ENCODE data around the gene SCRN3. TPM values are rescaled to one million over a fixed set of nuclear protein-coding genes. Genes with fewer than 3 reads are reported as not detected.
"Not testable (repeated sequence)": the region's sequence is repeated elsewhere in the genome, so short reads cannot be mapped to it uniquely, and the experiment has no call there.

The SCRN3 gene
- total RNA-seq, 1 donor from 2014 or later: 31.0 TPM

GRCh38 chr2:174383796-174384195, 11.7 kb upstream of the SCRN3 start:
- Histone ChIP-seq H2AFZ (replicated peaks) (no peak overlapping the region), H4K20me1 (ENCODE audit: low read depth) (peaks cover 5% of the 10 kb centered on the region), H3K27me3 (no peaks in the 10 kb centered on the region), H3K4me3 (no peak overlapping the region), H3K9me3 (ENCODE audit: low read depth) (no peaks in the 10 kb centered on the region), H3K36me3 (peaks cover 11% of the 10 kb centered on the region), H3K79me2 (ENCODE audit: low read depth) (no peaks in the 10 kb centered on the region), H3K4me1 (no peaks in the 10 kb centered on the region), H3K4me2 (no peak overlapping the region), H3K9ac (no peak overlapping the region), H3F3A (ENCODE audit: low read depth) (peaks cover 2% of the 10 kb centered on the region), H3K27ac (no peak overlapping the region)
- Mint-ChIP-seq H3K4me3 (no peak overlapping the region), H3K27me3 (ENCODE audit: insufficient read depth, low read depth) (no peaks in the 10 kb centered on the region), H3K9me3 (no peaks in the 10 kb centered on the region), H3K4me1 (no peaks in the 10 kb centered on the region), H3K27ac (no peak overlapping the region), H3K36me3 (peaks cover 8% of the 10 kb centered on the region)
- DNase-seq (ENCODE audit: low spot score): no peak
- TF ChIP-seq EZH2phosphoT487 (IDR thresholded peaks at IDR 0.05) (no peak), EZH2 (IDR thresholded peaks at IDR 0.05) (no peak), CTCF (IDR thresholded peaks at IDR 0.05) (no peak)

- Histone ChIP-seq H3K9me3 (ENCODE audit: low read depth) (no peaks in the 10 kb centered on the region), H3K79me2 (ENCODE audit: low read depth) (no peaks in the 10 kb centered on the region), H3K36me3 (peaks cover 8% of the 10 kb centered on the region), H3K4me1 (no peaks in the 10 kb centered on the region), H3K4me3 (no peak overlapping the region), H3K27me3 (no peaks in the 10 kb centered on the region), H3K27ac (no peak overlapping the region), H2AFZ (replicated peaks) (no peak overlapping the region), H3K4me2 (no peak overlapping the region), H3F3A (ENCODE audit: low read depth) (peaks cover 2% of the 10 kb centered on the region), H3K9ac (no peak overlapping the region), H4K20me1 (ENCODE audit: low read depth) (peaks cover 14% of the 10 kb centered on the region)
- H3K27me3 Mint-ChIP-seq (ENCODE audit: insufficient read depth, low read depth): no peaks in the 10 kb centered on the region
- H3K36me3 Mint-ChIP-seq: peaks cover 14% of the 10 kb centered on the region
- H3K27ac Mint-ChIP-seq: no peak overlapping the region
- no peaks in the 10 kb centered on the region for H3K4me1 Mint-ChIP-seq
- no peak overlapping the region for H3K4me3 Mint-ChIP-seq
- no peaks in the 10 kb centered on the region for H3K9me3 Mint-ChIP-seq
- no peak for TF ChIP-seq EZH2phosphoT487 (IDR thresholded peaks at IDR 0.05)
- TF ChIP-seq EZH2 (IDR thresholded peaks at IDR 0.05): no peak
- TF ChIP-seq CTCF (IDR thresholded peaks at IDR 0.05): no peak
- no peak for DNase-seq (ENCODE audit: low spot score)
Observed at GRCh38 chr2:174385201-174385600, 10.3 kb upstream of the SCRN3 start.

- peaks cover 18% of the 10 kb centered on the region for H3K36me3 Mint-ChIP-seq
- H3K4me1 ChIP-seq; H3K9ac ChIP-seq; DNase-seq (ENCODE audit: low spot score); H3K9me3 Mint-ChIP-seq; H3K27ac ChIP-seq; H3K4me1 Mint-ChIP-seq; H3K4me3 Mint-ChIP-seq; H3K27ac Mint-ChIP-seq; H3K27me3 ChIP-seq; H3K36me3 ChIP-seq; H3K27me3 Mint-ChIP-seq (ENCODE audit: insufficient read depth, low read depth); H2AFZ ChIP-seq (replicated peaks); H3K4me3 ChIP-seq; H3F3A ChIP-seq (ENCODE audit: low read depth); H3K9me3 ChIP-seq (ENCODE audit: low read depth); H3K4me2 ChIP-seq: not testable (repeated sequence)
- Histone ChIP-seq H4K20me1 (ENCODE audit: low read depth) (peaks cover 19% of the 10 kb centered on the region), H3K79me2 (ENCODE audit: low read depth) (peaks cover 29% of the 10 kb centered on the region)
Observed at GRCh38 chr2:174388706-174389105, 6.8 kb upstream of the SCRN3 start.

GRCh38 chr2:174389542-174389941, 6.0 kb upstream of the SCRN3 start:
- H3K9me3 Mint-ChIP-seq: no peaks in the 10 kb centered on the region
- Histone ChIP-seq H3K4me1 (peaks cover 5% of the 10 kb centered on the region), H2AFZ (replicated peaks) (no peak overlapping the region), H3K27ac (no peak overlapping the region), H3K4me3 (no peak overlapping the region), H3K4me2 (no peak overlapping the region), H3F3A (ENCODE audit: low read depth) (no peaks in the 10 kb centered on the region), H3K36me3 (no peaks in the 10 kb centered on the region), H3K9ac (no peak overlapping the region), H3K27me3 (no peaks in the 10 kb centered on the region), H3K79me2 (ENCODE audit: low read depth) (peaks cover 37% of the 10 kb centered on the region), H3K9me3 (ENCODE audit: low read depth) (no peaks in the 10 kb centered on the region), H4K20me1 (ENCODE audit: low read depth) (peaks cover 15% of the 10 kb centered on the region)
- peaks cover 15% of the 10 kb centered on the region for H3K36me3 Mint-ChIP-seq
- H3K27me3 Mint-ChIP-seq (ENCODE audit: insufficient read depth, low read depth): no peaks in the 10 kb centered on the region
- no peak for DNase-seq (ENCODE audit: low spot score)
- TF ChIP-seq CTCF (IDR thresholded peaks at IDR 0.05) (no peak), EZH2phosphoT487 (IDR thresholded peaks at IDR 0.05) (no peak), EZH2 (IDR thresholded peaks at IDR 0.05) (no peak)
- H3K4me3 Mint-ChIP-seq: no peak overlapping the region
- H3K27ac Mint-ChIP-seq: no peak overlapping the region
- H3K4me1 Mint-ChIP-seq: peaks cover 7% of the 10 kb centered on the region

- Histone ChIP-seq H4K20me1 (ENCODE audit: low read depth) (peaks cover 15% of the 10 kb centered on the region), H3K79me2 (ENCODE audit: low read depth) (peaks cover 44% of the 10 kb centered on the region)
- H3K4me3 Mint-ChIP-seq; H2AFZ ChIP-seq (replicated peaks); H3K4me1 ChIP-seq; H3K4me2 ChIP-seq; H3K27ac ChIP-seq; H3K4me3 ChIP-seq; DNase-seq (ENCODE audit: low spot score); H3K27me3 ChIP-seq; H3K9me3 ChIP-seq (ENCODE audit: low read depth); H3K36me3 ChIP-seq; H3F3A ChIP-seq (ENCODE audit: low read depth); H3K9ac ChIP-seq; H3K27ac Mint-ChIP-seq; H3K9me3 Mint-ChIP-seq; H3K27me3 Mint-ChIP-seq (ENCODE audit: insufficient read depth, low read depth): not testable (repeated sequence)
- peaks cover 15% of the 10 kb centered on the region for H3K36me3 Mint-ChIP-seq
- H3K4me1 Mint-ChIP-seq: peaks cover 12% of the 10 kb centered on the region
Observed at GRCh38 chr2:174390303-174390702, 5.2 kb upstream of the SCRN3 start.

All from neural progenitor cell (in vitro differentiated cells).